Right lung (tissue), 5 donors: ENCODE data around the gene SLC37A4. TPM values are rescaled to one million over a fixed set of nuclear protein-coding genes. Genes with fewer than 3 reads are reported as not detected.
"Not testable (repeated sequence)": the region's sequence is repeated elsewhere in the genome, so short reads cannot be mapped to it uniquely, and the experiment has no call there.

Experiments
- DNase-seq, 2 donors: peaks; one replicate each; pipeline ENCODE4 v3.0.0-alpha.2; 2013
- polyA plus RNA-seq, 5 donors: library from polyadenylated mRNA; unstranded; fragments of 120-200 nt; gene quantifications; one replicate each; pipeline versions ENCODE4 v1.2.1 to v1.2.3, GENCODE V29; 2013; ENCODE audit warnings: inconsistent platforms in 1 of 5, low replicate concordance in 1 of 5; ENCODE audit not compliant: insufficient read length in 5 of 5, insufficient read depth in 1 of 5

Gene SLC37A4
- polyA plus RNA-seq, 5 donors, result 23.1 to 30.1 (median 24.3) TPM

DNA sequence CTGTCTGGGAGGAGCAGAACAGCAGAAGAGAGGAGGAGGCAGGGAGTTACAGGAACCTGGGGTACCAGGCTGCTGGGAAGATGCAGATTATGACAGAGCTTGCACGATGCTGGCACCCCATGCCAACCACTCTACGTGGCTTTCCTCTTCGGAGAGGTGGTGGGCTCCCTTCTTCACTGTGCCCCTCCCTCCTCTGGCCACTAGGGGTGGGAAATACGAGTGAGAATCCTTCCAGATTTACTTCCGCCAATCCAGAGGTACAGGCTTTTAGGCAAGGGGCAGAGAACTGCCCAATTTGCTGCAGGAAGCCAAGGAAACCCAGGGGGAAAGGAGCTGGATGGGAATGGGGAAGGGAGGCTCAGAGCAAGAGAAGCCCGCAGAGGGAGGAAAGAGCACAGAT, 14.0 kb upstream of the SLC37A4 start:
- DNase-seq, result no peak

DNA sequence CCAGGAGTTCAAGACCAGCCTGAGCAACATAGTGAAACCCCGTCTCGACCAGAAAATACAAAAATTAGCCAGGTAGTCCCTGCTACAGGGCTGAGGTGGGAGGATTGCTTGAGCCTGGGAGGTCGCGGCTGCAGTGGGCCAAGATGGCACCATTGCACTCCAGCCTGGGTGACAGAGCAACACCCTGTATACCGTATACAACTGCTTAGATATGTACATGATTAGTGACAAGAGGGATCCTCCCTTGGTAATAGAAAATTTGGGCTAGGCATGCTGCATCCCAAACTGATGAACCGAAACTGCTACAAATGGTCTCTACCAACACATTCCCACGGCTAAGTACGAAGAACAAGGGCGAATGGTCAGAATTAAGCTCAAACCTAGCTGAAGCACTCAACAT, 12.2 kb upstream of the SLC37A4 start:
- DNase-seq, result no peak

DNA sequence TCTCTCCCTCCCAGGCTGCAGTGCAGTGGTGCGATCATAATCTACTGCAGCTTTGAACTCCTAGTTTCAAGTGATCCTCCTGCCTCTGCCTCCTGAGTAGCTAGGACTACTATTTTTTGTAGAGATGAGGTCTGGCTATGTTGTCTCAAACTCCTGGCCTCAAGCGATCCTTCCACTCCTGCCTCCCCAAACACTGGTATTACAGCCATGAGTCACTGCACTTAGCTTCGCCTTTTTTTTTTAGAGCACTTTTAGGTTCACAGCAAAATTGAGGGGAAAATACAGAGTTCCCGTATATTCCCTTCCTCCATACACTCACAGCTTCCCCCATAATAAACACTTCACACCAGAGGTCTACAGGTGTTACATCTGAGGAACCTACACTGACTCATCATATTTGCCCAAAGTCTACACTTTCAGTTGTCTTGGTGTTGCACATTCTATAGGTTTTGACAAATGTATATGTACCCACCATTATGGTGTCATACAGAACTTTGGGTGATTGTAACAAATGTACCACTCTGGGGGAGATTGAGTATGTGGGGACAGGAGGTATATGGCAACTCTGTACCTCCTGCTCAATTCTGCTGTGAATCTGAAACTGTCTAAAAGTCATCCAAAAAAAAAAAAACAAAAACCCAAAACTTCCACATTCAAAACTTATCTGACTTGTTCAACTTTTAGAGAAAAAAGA, 11.3 kb upstream of the SLC37A4 start:
- no peak for DNase-seq

DNA sequence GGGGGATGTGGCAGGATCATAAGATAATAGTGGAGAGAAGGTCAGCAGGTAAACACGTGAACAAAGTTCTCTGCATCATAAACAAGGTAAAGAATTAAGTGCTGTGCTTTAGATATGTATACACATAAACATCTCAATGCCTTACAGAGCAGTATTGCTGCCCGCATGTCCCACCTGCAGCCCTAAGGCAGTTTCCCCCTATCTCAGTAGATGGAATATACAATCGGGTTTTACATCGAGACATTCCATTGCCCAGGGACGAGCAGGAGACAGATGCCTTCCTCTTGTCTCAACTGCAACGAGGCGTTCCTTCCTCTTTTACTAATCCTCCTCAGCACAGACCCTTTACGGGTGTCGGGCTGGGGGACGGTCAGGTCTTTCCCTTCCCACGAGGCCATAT, 8.8 kb upstream of the SLC37A4 start:
- DNase-seq, result not testable (repeated sequence)

DNA sequence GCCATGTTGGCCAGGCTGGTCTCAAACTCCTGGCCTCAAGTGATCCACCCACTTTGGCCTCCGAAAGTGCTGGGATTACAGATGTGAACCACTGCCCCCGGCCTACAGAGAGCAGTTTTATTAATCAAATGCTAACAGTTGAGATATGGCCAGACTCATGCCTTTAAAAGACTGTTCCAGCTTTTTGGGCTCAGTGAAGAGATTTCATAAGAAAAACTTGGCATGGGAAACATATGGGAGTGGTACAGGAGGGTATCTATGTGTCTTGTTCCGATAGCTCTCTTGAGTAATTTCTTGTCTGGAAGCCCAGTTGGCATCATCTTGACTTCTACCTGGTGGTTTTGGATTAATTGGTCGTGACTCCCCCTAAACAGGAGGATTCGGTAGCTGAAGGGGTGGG, 8.2 kb upstream of the SLC37A4 start:
- no peak for DNase-seq

DNA sequence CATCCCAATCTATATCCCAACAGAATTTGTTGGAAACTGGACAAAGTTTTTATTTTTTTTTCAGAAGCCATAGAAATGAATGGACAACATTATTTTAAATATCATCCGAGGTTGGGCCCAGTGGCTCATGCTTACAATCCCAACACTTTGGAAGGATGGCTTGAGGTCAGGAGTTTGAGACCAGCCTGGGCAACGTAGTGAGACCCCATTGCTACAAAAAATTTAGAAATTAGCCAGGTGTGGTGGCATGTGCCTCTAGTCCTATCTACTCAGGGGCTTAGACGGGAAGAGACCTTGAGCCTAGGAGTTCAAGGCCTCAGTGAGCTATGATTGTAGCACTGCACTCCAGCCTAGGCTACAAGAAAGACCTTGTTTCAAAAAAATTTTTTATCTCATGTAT, 4.1 kb upstream of the SLC37A4 start:
- DNase-seq, result no peak

DNA sequence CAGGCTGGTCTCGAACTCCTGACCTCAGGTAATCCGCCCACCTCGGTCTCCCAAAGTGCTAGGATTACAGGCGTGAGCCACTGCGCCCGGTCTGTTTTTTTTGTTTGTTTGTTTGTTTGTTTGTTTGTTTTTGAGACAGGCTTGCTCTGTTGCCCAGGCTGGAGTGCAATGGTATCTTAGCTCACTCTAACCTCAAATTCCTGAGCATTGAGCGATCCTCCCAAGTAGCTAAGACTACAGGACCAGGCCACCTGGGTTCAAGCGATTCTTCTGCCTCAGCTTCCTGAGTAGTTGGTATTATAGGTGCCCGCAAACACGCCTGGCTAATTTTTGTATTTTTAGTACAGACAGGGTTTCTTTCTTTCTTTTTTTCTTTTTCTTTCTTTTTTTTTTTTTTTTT, 2.7 kb upstream of the SLC37A4 start:
- not testable (repeated sequence) for DNase-seq

DNA sequence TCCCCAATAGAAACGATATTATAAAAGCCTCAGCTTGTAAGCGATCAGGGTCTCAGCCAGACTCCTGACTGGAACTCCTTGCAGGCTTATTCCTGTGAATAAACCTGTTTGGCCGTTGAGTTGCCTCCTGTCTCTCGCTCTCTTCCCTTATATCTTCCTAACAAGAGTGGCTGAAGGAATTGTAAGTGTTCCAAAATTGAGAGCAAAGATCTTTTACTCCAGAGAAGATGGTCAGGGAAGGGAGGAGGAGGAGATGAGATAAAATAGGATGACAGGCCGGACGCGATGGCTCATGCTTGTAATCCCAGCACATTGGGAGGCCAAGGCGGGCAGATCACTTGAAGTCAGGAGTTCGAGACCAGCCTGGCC, 1.2 kb upstream of the SLC37A4 start:
- no peak for DNase-seq

DNA sequence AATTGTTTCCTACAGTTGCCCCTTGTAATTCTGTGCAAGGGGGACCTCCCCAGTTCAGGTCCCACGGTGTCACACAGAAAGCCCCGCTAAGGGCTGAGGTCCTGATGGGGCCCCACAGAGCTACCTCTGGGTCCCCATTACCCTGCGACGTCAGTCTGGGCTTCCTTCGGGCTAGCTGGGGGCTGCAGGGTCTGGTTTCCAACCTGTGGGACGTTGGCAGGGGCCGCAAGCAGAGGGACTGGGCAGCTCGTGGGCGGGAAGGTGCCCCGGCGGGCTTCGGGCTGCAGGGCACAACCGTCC, 698 bp downstream of the SLC37A4 start:
- no peak for DNase-seq

DNA sequence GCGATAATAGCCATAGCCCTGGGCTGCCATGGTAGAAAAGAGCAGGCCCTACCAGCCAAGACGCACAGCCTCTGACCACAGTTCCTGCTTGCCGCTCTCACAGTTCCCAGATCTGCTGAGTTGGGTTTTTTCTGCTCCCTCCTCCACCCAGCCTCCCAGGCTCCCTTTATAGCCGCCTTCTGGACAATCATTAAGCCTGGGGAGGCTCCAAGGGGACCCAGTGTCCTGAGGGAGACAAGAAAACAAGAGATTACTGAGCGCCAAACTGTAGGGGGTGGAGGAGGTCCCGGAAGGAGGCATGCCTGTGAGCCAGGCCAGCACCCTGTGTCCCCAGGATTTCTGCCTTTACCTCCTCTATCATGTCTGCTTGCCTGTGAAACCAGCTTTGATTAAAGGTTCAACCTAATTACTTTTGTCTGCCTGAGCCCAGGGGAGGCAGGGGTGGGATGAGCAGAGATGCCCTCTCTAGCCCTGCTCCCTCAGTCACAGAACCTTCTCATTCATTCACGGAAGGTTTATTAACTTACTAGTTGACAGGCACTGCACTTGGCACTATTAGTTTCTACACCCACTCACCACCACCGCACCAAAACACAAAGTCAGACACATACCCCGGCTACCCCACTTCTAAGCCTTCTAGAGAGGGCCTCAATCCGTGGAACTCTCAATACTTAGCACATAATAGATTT, 1.2 kb downstream of the SLC37A4 start:
- peak in 1 of 2 donors; percentile 3 for DNase-seq

DNA sequence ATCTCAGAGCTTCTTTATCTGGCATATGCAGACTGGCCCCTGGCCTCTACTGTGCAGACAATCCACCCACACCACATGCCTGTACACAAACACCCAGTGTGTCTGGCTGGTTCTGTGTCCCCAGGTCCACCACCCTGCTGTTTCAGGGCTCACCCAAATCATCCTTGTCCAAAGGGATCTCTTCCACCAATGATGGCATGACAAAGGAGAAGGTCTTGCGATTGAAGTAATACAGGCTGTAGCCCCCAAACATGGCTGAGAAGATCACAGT, 1.7 kb downstream of the SLC37A4 start:
- no peak for DNase-seq

DNA sequence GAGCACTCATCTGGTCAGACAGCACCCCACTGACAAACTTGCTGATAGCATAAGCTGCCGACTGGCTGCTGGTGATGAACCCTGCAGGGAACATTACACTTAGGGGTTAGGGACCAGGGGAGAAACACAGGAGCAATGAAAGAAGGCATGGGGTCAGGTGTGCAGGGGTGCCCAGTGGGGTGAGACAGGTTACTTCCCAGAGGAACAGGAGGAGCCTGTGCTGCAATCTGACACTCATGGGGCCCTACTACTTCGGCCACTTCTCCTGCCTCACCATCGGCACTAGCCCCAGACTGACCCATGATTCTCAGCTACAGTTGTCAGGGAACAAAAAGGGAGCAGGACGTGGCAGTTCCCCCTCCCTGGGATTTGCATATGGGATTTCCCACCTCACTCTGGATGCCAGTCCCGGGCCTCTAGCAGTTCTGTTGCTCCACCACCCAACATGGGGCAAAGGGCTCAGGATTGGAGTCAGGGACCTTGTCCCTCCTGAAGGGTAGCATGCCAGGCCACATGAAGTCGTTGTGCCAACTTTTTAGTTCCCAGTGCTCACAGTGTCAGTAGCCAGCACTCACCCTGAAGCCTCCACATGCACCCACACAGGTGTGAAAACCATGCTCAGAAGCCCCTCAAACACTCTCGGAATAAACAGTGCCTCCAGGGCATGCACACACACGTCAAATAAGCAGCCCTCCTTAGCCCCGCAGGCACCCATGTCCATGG, 2.2 kb downstream of the SLC37A4 start:
- no peak for DNase-seq

DNA sequence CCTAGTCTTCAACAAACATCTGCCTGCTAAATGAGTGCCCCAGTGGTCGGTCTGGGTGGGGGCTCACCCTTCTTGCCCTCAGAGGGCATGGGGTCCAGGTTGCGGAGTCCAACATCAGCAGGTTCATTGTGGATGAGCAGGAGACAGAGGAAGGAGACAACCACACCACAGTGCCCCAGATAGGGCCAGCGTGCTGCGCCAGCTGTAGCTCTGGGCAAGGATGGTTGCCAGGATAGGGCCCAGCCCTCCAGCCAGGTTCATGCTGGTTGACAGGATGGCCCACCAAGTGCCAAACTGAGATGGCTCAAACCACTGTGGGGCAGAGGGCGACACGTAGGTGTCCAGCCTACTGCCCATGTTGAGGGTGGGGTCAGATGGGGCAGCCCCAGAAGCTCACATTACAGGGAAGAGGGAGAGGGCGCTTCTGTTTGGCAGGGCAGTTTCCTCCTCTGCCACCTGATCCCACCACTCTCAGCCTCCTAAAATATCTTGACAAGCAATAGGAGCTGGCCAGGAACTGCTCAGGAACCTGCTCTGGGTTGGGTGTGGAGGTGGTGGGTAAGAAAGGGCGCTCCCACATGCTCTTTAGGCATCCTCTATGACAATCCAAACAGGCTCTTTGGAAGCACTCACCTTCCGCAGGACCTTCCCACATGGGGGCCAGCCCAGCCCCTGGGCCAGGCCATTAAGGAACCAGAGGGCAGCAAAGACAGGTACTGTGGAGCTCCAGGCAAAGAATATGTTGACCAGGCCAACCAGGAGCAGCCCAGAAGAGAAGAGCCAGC, 2.9 kb downstream of the SLC37A4 start:
- no peak for DNase-seq

DNA sequence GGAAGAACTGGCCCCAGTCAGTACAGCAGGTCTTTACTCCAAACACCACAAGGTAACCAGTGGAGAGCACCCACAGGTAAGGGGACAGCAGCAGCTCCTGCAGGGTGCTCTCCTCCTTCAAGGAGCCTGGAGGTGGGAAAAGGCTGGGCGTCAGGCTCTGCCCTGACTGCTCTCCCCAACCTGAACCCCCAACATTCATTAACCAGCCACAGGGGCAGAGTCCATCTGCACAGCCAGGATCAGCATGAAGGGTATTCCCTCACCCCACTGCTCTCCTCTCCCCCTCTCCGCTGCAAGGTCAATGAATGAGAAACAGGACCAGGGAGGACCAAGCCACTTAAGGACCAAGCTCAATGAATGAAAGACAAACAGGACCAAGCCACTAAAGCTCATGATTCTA, 3.7 kb downstream of the SLC37A4 start:
- no peak for DNase-seq

DNA sequence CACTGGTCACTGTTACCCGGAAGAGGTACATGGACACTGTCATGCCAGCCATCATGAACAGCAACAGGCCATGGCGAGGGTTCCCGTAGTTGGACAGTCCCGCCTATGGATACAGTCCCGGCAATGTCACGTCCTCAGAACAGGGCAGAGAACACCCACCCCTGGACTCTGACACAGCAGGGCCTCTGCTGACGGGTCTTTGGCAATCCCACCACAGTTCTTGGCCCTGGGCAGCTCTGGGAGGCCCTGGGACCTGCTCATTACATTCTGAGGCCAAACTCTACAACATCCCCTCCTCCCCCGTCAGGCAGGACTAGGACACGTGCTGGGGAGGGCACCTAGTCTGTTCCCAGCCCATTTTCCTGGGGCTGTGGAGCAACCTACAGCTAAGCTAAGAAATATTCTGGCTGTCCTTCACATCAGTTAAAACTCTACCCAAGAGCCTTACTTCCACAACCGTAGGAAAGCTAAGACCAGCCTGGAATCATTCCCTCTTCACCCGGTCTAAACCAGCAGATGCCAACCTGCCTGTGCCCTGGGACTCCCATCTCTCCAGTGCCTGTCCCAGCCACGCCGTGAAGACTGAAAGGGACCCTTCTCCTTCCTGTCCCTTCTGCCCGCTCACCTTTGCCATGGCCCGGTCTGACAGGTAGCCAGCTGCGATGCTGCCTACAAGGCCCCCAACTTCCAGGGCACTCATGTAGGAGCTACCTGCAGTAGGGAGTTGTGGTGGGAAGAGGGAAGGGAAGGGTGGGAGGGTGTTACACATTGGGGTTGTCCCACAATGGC, 4.5 kb downstream of the SLC37A4 start:
- no peak for DNase-seq

DNA sequence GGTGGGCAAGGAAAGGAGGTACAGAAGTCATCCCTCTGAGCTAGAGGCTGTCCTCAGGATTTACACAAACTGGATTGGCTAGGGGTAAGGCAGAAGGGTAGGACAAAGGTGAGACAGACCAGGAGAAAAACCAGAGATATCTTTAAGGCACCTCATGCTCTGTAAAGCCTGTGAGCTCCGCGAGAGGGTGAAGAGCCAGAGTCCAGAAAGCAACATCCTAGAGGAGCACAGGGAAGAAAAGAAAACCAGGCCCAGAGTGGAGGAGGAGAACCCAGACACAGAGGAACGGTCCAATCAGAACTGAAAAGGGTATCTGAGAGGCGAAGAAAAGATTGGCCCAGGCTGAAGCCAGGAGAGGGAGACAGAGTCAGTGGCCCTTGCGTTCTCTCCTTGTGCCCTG, 5.1 kb downstream of the SLC37A4 start:
- no peak for DNase-seq

DNA sequence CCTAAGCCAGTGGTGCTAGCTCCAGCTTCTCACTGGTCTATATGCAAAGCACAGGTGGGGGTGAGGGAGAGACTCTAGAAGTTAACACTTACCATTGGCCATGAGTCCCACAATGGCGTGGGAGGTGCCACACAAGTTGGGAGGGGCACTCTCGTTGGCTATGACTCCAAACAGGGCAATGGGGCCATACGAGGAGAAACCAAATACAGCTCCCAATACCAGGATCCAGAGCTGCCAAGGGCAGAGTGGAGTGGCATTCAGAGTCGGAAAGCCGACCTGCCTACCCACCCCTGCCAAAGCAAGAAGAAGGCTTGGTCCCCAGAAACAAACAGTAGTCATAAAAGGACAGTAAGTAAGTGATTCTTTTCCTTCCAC, 5.6 kb downstream of the SLC37A4 start:
- no peak for DNase-seq

DNA sequence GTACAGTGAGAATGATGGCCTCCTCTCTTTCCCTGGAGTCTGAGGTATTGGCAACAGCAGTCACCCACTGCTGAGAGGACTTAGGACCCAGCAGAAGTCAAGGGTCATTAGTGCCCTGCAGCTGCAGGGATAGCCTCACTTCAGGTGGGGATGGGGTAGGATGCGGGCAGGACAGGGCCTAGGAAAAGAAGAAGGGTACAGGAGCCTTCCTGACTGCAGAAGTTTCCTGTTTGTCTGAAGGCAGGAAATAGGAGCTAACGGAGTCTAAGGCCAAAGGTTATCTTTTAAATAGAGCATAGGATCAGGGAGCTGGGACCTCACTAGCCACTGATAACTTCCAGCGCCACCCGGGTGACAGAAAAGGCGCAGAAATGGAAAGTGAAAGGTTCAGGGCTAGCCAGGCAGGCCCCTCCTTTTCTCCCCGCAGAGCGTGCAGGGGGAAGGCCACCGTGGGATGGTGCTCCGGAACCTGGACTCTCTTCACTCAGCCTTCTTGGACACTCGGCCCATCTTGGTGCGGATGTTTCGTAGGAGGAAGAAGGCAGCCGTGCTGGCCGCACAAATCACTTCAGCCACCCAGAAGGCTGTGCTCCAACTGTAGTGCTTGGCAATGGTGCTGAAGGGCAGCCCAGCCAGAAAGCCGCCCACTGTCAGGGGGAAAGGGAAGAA, 6.1 kb downstream of the SLC37A4 start:
- no peak for DNase-seq

DNA sequence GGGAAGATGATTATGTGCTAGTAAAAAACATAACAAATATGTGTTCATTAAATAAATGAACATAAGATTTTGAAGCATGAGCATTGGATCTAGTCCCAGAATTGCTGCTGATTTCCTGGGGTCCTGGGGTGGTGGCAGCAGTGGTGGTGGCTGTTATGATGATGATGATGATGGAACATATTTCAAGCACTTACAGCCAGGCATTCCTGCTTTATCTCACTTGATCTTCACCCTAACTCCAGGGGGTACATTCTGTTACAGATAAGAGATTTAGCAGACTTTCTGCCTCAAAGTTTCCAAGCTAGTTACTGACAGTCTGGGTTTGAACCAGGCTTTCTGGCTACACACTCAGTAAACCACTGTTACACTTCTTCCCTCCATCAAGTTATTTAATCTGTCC, 6.9 kb downstream of the SLC37A4 start:
- no peak for DNase-seq

DNA sequence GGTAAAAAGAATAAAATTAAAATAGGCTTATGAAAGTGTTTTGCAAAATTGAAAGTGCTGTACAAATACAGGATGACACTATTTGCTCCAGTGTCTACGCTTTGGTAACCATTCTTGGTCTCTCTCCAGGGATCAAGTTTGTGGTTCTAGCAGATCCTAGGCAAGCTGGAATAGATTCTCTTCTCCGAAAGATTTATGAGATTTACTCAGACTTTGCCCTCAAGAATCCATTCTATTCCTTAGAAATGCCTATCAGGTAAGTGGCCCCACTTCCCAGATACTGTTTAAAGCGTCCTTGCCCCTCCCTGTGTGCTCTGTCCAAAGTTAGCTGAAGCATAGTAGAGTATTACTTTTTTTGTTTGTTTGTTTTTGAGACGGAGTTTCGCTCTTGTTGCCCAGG, 9.0 kb downstream of the SLC37A4 start:
- DNase-seq, result no peak

DNA sequence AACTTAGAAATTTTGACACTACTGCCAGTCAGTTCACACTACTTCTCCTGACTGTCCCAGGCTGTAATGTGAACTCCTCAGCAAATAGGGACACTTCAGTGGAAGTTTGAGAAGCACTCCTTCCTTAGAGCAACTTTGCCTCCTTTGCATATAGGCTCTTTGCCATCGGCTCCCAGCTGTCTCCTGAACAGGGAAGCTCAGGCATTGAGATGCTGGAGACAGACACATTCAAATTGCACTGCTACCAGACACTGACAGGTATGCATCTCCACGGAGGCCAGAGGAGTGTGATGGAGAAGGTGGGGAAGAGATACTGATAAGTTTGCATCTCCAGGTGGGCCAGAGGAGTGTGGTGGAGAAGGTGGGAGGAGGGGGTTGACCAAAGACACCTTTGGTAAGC, 10.7 kb downstream of the SLC37A4 start:
- DNase-seq, result no peak
